GM21529 (cell line): ENCODE results near the gene RPS6KA5.

Experiments used
- ATAC-seq: cut with Tn5 transposase; IDR thresholded peaks from one replicate; pipeline ENCODE4 v1.9.1; 2021; ENCODE audit not compliant: unreplicated experiment

RPS6KA5 gene

DNA sequence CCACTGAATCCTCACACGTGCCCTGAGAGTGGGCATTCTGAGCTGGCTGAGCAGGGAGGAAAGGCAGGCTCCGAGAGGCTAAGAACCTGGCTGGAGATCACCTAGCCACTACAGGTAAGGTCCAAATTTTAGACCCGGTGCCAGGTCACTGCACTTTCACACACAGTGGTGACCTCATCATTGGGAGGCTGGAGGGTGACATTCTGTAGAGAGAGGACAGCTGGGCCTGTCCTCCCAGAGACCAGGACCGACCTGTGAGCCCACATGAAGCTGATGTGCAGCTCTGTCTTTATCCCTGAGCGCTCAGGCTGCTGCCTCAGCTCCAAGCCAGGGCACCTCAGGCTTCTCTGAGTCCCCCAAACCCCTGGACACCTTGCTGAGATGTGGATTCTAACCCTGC lies 248.3 kb downstream of the RPS6KA5 start:
- ATAC-seq: no peak

DNA sequence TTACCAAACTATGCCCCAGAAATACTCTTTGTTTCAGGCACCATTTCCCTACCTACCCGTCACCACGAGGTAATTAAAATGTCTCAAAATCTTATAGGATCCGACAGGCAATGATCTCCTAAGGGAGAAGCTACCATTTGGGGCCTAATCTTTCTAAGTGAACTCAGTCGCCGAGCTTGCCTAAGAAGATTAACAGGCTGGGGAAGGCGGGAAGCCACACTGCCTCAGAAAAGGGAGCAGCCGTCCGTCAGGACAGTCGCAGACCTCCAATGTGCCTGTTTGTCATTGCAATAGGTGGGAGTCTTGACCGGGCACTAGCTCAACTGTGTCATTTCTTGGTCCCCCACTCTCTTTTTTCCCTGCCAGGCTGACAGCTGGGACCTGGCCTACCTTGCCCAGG lies 248.8 kb downstream of the RPS6KA5 start:
- no peak for ATAC-seq

DNA sequence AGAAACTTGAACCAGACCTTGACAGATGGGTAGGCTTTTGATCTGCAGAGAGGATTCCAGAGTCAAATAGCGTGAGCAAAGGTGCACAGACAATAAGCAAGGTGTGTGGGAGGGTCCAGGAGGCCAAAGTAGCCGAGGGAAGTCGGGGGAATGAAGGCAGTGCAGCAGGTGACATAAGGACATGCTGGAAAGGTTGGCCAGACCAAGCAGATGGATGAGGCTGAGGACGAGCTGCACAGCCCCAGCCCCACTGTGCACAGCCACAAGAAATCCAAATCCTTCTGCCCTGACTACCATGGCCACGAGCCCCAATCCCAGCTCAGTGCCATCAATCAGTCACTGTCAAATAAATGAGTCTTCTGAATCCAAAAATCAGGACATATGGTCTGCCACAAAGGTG lies 249.6 kb downstream of the RPS6KA5 start:
- ATAC-seq: no peak

DNA sequence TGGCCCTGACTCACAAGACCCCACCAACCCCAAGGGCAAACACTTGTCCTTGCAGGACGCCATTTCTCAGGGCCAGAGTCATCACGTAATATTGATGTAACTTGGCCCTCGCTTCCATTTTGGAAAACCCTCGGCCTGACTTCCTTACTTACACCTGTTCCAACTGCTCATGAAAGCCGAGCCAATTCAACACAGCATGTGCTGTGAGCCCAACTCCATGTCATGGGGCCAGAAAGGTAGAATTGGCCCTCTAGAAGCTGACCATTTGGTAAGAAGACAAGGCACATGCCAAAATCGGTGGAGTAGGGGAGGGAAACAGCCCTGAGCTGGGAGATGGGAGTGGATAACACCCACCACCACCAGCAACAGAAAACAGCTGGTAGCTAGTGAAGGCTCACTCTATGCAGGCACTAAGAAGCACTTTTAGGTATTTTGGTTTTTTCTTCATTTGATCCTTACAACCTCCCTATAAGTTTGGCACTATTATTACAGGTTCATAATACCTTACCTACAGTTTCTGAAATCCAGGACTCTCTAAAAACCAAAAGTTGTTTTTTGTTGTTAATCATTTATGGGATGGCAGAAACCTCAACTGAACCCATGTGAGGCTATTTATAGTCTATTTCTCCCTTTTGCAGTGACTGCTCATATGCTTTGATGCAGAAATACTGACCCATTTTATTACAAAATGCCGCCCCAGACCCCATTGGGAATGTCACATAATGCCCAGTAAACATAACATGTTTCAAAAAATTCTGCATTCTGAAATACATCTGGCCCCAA lies 250.7 kb downstream of the RPS6KA5 start:
- ATAC-seq: no peak

DNA sequence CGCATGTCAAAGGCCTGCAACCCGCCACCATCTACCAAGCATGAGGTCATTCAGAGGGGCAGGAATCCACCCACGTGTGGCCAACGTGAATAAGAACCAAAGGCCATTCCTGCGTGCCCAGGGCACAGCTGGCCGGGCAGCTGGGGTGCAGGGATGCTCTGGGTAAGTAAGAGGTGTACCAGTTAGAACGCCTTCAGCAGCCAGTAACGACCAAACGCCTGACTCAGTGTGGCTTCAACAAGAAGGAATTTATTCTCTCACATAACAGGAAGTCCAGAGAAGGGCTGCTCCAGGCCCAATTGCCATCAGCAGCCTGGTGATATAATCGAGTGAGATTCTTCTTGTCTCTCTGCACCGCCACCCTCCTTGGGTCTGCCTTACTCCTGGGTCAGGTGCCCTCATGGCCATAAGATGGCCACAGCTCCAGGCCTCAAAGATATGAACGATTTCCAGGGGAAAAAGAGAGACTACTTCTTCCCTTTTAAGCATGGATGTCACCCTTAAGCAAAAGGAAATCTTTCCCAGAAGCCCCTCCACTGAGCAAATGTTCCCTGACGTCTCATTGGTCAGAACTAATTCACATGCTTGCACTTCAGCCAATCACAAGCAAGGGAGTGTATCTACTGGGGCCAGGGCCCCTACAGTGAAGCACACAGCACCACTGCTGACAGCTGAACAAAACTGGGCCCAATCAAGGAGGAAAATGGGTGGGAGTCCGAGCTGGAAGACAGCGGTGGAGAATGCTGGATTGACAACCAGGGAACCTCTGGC lies 251.5 kb downstream of the RPS6KA5 start:
- ATAC-seq: no peak

DNA sequence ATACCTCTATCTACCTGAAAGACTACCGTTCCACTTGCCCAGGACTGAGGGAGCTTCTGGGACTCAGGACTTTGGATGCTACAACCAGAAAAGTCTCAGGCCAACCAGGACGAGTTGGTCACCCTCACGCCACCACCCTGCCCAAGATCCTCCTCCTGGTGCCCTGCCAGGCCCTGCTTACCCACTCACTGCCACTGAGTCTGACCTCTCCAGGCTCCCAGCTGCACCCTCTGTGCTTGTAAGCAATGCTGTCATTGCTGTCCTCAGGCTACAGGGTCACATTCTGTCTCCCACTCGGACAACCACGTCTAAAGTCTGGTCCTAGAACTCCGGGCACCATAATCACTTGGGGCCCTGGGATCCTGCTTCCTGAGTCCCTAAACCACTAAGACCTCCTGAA lies 253.4 kb downstream of the RPS6KA5 start:
- no peak for ATAC-seq

DNA sequence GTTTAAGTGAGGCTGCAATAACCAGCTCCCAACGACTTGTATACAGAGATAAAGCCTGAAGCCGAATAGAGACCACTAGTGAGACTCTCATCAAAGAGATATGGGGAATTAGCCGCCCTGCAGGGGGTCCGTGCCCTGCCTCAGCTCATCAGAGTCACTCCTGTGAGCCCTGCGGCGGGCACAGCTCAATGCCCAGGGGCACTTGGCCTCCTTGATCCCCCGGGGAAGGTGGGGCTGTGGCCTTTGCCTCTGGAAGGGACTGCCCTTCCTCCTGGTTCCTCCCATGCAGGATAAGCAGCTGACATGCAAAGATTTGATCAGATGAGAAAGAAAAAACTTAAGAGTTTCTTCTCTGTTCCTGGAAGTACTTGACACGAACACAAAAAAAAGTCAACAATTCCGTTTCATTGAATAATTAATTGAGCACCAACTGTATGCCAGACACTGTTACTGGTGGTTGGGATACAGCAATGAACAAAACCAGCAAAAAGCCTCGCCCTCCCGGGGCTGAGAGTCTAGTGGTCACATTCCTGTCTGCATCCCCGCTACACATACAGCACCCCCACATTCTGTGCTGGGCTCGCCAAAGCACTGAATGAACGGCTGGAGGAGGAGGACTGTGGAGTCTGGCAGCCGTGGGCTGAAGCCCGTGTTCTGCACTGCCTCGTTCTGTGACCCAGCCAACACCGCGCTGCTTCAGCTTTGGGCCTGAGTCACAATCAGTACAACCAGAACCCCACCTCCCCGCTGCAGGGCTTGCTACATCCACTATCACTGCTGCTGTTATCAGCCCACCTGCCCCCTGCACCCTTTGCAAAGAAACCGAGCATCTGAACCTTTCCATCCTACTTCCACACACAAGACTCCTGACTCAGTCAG lies 254.5 kb downstream of the RPS6KA5 start:
- no peak for ATAC-seq

DNA sequence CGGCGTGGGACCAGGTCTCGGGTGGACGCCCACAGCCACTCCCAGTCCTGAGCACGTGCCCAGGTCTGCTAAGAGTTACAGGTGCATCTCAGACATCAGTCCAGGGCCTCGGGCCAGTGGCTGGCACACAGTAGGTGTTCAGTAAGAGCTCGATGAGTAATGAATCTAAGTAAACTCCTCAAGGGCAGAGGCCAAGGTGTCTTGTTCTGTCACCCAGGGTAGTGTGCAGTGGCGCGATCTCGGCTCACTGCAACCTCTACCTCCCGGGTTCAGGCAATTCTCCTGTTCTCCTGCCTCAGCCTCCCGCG lies 255.4 kb downstream of the RPS6KA5 start:
- no peak for ATAC-seq

DNA sequence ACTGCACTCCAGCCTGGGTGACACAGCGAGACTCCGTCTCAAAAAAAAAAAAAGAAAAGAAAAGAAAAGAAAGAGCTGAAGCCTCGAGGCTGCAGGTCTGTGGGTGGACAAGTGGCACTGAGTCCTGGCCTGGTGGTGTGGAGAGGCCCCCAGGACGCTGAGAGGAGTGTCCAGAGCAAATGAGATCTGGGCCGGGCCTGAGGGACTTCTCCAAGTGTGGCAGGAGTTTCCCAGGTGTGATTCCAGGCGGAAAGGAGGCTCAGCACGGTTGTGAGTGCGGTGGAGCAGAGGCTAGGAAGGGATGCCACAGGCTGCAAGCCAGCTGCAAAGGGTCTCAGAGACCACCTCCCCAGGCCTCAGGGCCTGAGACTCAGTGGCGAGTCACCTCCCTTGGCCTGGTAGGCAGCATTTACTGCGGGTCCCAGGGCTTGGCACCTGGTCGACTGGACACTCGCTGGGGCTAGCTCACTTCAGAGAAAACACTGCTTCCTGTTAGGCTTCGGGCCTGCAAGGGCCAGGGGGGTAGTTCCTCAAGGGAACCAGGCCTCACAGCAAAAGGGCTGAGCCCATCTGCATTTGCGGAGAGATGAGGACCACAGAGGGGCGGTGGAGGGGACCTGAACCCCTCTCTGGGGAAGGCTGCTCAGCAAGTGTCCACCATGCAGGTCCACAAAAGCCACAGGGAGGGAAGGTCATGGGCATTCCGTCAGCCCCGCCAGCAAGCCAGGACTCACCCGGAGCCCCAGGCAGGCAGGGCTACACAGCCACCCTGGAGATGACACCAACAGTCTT lies 256.0 kb downstream of the RPS6KA5 start:
- no peak for ATAC-seq

DNA sequence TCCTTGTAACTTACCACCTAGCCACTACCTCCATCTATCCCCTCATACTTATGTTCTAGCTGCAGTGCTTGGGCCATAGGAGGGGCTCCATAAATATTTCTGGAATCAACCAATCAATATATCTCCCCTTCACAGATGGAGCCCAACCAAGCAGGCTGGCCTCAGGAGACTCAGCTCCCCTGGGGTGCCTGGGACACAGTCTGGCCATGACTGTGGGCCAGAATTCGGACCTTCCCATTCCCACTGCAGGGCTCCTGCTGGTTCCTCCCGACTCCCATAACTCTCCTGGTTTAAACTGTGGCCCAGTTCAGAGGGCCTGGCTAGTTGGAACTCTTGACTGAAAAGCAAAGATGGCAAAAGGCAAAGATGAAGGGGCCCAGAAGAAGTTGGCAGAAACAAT lies 257.2 kb downstream of the RPS6KA5 start:
- no peak for ATAC-seq

DNA sequence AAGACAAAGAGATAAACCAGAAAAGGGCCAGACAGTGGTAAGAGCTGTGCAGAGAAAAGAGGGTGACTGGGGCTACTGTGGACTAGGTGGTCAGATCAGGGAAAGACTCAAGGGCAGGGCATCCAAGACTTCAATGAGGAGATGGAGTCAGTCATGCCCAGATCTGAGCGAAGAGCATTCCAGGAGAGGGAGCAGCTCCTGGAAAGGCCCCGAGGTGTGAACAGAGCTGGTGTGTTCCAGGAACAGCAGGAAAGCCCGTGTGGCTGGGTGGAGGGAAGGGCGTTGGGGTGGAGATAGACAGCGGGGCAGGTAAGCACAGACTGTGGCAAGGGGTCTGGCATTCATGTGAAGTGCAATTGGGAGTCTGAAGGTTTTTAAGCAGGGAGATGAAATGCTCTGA lies 261.0 kb downstream of the RPS6KA5 start:
- ATAC-seq: no peak

DNA sequence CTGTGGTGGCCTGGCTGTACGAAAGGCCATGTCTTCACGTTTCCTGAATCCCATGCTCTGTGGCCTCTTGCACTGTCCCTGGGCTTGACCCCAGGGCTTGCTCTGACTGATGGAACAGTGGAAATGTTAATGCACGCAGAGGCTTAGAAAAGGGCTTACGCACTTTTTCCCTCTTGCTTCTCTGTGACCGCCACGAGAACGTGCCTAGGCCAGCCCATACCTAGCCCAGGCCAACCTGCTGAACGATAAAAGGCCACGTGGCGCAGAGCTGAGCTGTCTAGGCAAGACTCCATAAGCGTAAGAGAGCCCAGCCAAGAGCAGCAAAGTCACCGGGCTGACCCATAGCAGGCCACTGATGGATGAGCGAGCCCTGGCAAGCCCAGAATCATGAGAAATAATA lies 262.5 kb downstream of the RPS6KA5 start:
- no peak for ATAC-seq
